ENCODE measurements around the gene CRELD2. TPM values are rescaled to one million over a fixed set of nuclear protein-coding genes. Genes with fewer than 3 reads are reported as not detected.

CRELD2 gene
- total RNA-seq, 1 donor from 2014 or later: 44.3 TPM

GRCh38 chr22:49907807-49908206, 10.6 kb upstream of the CRELD2 start:
- no peak overlapping the region for H3K27ac Mint-ChIP-seq (ENCODE audit: unreplicated experiment)
- H3K4me3 Mint-ChIP-seq (ENCODE audit: unreplicated experiment): no peak overlapping the region
- H3K27me3 Mint-ChIP-seq (ENCODE audit: low read depth): no peaks in the 10 kb centered on the region
- DNase-seq (ENCODE audit: low spot score): peak; percentile 83
- TF ChIP-seq CTCF (IDR thresholded peaks at IDR 0.05): no peak
- H3K4me1 Mint-ChIP-seq (ENCODE audit: low read depth): no peaks in the 10 kb centered on the region
- H3K9me3 Mint-ChIP-seq (ENCODE audit: low read depth): no peaks in the 10 kb centered on the region
- H3K36me3 Mint-ChIP-seq (ENCODE audit: low read depth): peaks cover 7% of the 10 kb centered on the region

GRCh38 chr22:49909476-49910205, 8.8 kb upstream of the CRELD2 start:
- peaks cover 7% of the 10 kb centered on the region for H3K36me3 Mint-ChIP-seq (ENCODE audit: low read depth)
- H3K4me3 Mint-ChIP-seq (ENCODE audit: unreplicated experiment): no peak overlapping the region
- no peaks in the 10 kb centered on the region for H3K4me1 Mint-ChIP-seq (ENCODE audit: low read depth)
- DNase-seq (ENCODE audit: low spot score): no peak
- no peak overlapping the region for H3K27ac Mint-ChIP-seq (ENCODE audit: unreplicated experiment)
- no peak for TF ChIP-seq CTCF (IDR thresholded peaks at IDR 0.05)
- no peaks in the 10 kb centered on the region for H3K9me3 Mint-ChIP-seq (ENCODE audit: low read depth)
- H3K27me3 Mint-ChIP-seq (ENCODE audit: low read depth): no peaks in the 10 kb centered on the region

GRCh38 chr22:49910229-49911155, 7.9 kb upstream of the CRELD2 start:
- H3K4me1 Mint-ChIP-seq (ENCODE audit: low read depth): no peaks in the 10 kb centered on the region
- H3K9me3 Mint-ChIP-seq (ENCODE audit: low read depth): no peaks in the 10 kb centered on the region
- no peak for TF ChIP-seq CTCF (IDR thresholded peaks at IDR 0.05)
- DNase-seq (ENCODE audit: low spot score): no peak
- no peak overlapping the region for H3K4me3 Mint-ChIP-seq (ENCODE audit: unreplicated experiment)
- H3K36me3 Mint-ChIP-seq (ENCODE audit: low read depth): peaks cover 7% of the 10 kb centered on the region
- no peak overlapping the region for H3K27ac Mint-ChIP-seq (ENCODE audit: unreplicated experiment)
- H3K27me3 Mint-ChIP-seq (ENCODE audit: low read depth): no peaks in the 10 kb centered on the region

- Mint-ChIP-seq H3K36me3 (ENCODE audit: low read depth) (peaks cover 6% of the 10 kb centered on the region), H3K4me1 (ENCODE audit: low read depth) (peaks cover 3% of the 10 kb centered on the region), H3K27ac (ENCODE audit: unreplicated experiment) (peak overlapping the region; percentile 5), H3K9me3 (ENCODE audit: low read depth) (no peaks in the 10 kb centered on the region), H3K27me3 (ENCODE audit: low read depth) (no peaks in the 10 kb centered on the region), H3K4me3 (ENCODE audit: unreplicated experiment) (no peak overlapping the region)
- TF ChIP-seq CTCF (IDR thresholded peaks at IDR 0.05): no peak
- DNase-seq (ENCODE audit: low spot score): no peak
These were observed 6.4 kb upstream of the CRELD2 start for GRCh38 chr22:49911881-49912625.

- Mint-ChIP-seq H3K4me1 (ENCODE audit: low read depth) (peaks cover 9% of the 10 kb centered on the region), H3K36me3 (ENCODE audit: low read depth) (no peaks in the 10 kb centered on the region), H3K4me3 (ENCODE audit: unreplicated experiment) (no peak overlapping the region), H3K27ac (ENCODE audit: unreplicated experiment) (no peak overlapping the region), H3K27me3 (ENCODE audit: low read depth) (no peaks in the 10 kb centered on the region), H3K9me3 (ENCODE audit: low read depth) (no peaks in the 10 kb centered on the region)
- no peak for DNase-seq (ENCODE audit: low spot score)
- TF ChIP-seq CTCF (IDR thresholded peaks at IDR 0.05): no peak
These were observed 5.4 kb upstream of the CRELD2 start for GRCh38 chr22:49913026-49913425.
